Measurements from ENCODE around the gene SERPINE1.

Gene SERPINE1

DNA sequence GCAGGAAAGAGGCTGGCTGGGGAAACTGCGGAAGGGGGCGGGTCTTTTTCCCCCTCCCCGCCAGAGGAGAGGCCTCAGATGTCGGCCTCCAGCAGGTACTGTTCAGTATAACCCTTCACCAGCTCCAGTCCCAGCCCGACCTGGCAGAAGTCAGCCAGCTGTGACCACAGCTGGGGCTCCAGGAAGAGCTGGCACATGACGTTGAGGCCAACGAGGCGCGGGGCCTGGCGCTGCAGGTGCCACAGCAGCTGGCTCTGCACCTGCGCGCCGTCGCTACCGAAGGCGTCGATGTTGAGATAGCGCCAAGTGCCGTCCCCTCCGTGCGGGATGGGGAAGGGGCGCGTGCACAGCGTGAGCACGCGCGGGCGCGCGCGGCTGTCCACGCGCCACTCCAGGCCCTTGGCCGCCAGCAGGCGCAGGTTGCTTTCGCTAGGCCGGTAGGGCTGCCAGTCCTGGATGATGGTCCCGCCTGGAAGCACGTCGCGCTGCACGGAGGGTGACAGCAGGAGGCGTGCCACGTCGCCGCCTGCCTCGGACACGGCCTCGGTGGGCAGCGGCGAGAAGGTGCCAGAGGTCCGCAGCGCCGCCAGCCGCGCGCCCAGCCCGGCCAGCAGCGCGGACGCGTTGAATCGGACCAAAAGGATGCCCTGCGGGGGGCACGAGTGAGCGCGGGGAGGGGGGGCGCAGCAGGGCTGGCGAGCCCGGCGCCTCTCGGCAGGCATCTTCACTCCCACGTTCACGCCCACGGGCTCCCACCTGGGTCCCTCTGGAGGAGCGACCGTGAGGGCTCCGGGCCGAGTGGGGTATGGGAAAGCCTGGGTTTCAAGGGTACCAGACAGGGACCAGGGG lies 45.3 kb downstream of the SERPINE1 start:
- DNase-seq: no peak

- DNase-seq: no peak
Measured at GRCh38 chr7:101172854-101173751, 46.2 kb downstream of the SERPINE1 start.

- DNase-seq: no peak
Measured at GRCh38 chr7:101173752-101174244, 46.9 kb downstream of the SERPINE1 start.

DNA sequence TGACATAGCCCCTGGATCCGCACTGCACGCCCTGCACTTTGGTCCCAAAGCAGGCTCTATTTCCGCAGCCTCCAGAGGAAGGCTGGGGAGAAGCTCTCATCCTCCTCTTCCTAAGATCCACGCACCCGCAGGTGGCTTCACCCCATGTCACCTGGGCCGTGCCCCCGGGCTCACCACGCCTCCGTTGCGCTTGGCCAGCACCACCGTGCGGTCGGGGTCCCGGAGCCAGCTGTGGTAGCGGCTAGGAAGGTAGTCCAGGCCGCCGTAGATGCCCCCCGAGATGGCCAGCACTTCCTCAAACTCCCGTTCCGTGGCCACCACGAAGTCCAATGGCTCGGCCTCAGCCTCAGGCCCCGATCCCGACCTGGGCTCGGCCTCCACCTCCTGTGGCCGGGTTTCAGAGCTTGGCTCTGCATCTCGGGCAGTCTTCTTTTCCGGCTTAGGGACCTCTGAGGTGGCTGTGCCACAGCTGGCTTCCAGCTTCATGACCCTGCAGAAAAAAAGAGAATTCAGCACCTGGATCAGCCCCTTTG lies 47.5 kb downstream of the SERPINE1 start:
- DNase-seq: no peak

- DNase-seq: no peak
Measured at GRCh38 chr7:101175664-101176063, 48.8 kb downstream of the SERPINE1 start.

- DNase-seq: no peak
Measured at GRCh38 chr7:101177644-101178043, 50.7 kb downstream of the SERPINE1 start.

GRCh38 chr7:101179117-101179516 lies 52.2 kb downstream of the SERPINE1 start:
- no peak for DNase-seq

DNA sequence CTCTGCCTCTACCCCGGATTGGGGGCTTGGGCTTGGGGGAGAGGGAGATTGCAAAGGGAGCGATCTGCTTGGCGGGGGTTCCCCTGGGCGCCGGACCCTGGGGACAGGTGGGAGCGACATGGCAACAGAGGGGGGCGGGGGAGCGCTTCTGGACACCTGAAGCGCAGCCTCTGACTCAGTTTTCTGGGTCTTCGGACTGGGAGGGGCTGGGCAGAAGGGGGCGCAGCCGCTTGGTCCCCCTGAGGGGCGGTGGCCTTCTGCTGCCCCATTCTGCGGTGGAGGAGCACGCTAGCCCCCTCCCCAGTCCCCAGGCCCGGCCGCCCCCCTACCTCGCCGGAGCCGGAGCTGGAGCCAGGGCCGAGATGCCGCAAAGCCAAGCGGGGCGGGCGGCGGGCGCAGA lies 52.8 kb downstream of the SERPINE1 start:
- no peak for DNase-seq

DNA sequence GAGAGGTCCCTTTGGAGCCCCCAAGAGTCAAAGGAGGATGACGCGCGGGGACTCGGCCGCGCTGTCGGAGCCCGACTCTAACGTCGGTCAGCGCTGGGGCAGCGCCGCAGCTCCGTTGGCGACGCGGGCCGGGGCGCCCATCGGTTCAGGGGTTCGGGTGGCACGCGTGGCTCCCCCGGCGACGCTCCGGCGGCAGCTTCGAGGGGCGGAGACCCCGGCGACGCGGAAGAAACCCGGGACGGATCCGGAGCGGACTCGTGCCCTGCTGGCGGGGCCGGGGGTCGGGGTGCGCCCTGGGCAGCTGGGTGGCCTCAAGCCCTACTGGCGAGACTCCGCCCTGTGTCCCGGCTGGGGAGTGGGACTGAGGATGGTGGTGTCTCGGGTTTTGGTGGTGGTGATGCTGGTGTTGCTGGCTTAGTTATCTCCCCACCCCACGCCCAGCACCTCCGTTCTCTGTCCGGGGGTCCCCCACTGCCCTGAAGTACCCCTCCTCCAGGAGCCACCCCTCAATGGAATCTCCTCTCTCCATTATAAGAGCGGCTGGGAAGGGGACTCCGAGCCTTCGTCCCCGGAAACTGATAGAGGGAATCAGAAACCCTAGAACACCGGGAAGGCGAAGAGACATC lies 53.3 kb downstream of the SERPINE1 start, which contains the start of gene NAT16:
Gene NAT16, minus strand, starts transcription at position 164 of the 626 bp plus-strand sequence. CDS start 5,486 bp downstream, outside the sequence.
- DNase-seq: no peak

- no peak for DNase-seq
Measured at GRCh38 chr7:101185258-101185839, 58.4 kb downstream of the SERPINE1 start.

- DNase-seq: no peak
Measured at GRCh38 chr7:101186194-101186593, 59.3 kb downstream of the SERPINE1 start.

DNA sequence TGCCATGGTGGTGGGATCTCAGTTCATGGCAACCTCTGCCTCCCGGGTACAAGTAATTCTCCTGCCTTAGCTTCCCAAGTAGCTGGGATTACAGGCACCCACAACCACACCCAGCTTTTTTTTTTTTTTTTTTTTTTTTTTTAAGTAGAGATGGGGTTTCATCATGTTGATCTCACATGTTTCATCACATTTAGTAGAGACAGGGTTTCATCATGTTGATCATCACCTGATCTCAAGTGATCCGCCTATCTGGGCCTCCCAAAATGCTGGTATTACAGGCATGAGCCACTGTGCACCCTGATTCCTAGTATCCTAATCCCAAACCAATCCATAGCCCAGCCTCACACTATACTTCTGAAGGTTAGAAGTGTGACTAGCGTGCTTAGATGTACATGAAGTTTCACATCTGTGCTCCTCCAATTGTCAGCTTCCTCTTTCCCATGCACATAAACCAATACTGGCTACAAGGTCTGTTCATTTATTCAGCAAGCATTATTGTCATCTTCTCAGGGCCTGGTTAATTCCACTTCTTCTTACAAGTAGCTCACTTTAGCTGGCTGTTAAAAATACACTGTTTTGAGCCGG lies 60.0 kb downstream of the SERPINE1 start:
- DNase-seq: no peak
